Activated T-cell treated with anti-CD3 and anti-CD28 coated beads for 48 hours (primary cell): ENCODE results near the gene SMAD5.

Source experiments
- DNase-seq: peaks from one replicate; pipeline ENCODE4 v3.0.0-alpha.2; 2020; ENCODE audit warnings: low read depth

Gene SMAD5

DNA sequence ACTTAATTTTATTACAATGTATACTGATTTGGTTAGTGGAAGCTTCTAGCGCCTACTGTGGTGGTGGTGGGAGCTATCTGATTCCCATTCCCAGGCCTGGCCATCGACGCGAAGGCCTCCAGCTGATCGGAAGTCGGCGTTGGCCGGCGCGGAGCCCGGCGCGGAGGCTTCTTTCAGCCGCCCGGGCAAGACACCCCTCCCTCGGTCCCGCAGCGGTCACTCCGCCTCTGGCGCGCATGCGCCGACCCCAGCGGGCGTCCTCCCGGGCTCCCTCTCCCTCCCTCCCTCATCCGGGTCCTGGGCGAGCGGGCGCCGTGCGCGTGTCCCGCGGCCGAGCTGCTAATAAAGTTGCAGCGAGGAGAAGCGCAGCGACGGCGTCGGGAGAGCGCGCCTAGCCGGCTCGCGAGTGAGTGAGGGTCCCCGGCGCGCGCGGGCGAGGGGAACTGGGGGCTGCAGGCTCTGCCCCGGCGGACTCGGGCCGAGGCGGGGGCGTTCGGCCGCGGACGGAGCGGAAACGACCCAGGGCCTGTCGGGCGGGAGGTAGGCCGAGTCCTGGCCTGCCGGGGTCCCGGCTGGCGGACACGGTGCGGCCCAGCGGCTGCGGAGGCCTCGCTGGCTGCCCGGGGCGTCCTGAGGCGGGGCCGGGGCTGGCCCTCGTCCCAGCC lies at the start of gene SMAD5:
Gene SMAD5, plus strand, starts transcription at position 289 of the 665 bp plus-strand sequence. CDS start 20,916 bp downstream, outside the sequence.
- DNase-seq: peak; percentile 68

DNA sequence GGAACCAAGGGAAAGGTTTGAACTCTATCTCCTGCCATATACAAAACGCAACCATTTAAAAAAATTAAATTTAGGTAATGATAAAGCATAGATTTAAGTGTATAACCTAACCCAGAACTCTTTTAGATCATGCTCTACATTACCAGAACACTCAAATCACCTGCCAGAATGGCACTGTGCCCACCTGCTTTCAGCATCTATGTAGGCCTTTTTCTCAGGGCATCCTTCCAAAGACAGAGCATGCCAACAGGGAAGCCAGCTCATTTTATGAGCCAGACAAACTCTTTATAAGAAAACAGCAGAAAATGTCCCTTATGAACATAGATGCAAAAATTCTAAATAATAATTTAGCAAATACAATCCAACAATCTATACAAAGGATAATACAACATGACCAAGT lies 47.9 kb upstream of the SMAD5 start:
- no peak for DNase-seq

DNA sequence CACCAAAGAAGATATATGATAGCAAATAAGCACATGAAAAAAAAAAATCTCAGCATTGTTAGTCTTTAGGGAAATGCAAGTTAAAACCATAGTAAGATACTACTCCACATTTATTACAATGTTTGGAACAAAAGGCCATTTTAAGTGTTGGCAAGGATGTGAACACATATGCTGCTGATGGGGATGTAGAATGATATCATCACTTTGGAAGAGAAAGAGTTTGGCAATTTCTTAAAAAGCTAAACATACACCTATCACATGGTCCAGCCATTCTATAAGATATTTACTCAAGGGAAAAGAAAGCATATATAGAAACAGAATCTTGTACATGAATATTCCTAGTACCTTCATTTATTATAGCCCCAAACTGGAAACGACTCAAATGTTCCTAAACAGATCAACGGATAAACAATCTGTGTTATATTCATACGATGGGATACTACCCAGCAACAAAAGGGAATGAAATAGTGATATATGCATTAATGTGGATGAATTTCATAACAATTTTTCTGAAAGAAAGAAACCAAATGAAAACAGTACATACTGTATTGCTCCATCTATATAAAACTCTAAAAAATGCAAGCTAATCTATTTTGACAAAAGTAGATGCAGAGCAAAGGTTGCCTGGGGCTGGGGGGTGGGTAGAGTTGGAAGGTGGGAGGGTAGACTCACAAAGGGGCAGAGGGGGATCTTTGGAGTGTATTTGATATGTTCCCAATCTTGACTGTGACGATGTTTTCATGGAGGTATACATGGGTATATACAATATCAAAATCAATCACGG lies 45.7 kb upstream of the SMAD5 start:
- no peak for DNase-seq

DNA sequence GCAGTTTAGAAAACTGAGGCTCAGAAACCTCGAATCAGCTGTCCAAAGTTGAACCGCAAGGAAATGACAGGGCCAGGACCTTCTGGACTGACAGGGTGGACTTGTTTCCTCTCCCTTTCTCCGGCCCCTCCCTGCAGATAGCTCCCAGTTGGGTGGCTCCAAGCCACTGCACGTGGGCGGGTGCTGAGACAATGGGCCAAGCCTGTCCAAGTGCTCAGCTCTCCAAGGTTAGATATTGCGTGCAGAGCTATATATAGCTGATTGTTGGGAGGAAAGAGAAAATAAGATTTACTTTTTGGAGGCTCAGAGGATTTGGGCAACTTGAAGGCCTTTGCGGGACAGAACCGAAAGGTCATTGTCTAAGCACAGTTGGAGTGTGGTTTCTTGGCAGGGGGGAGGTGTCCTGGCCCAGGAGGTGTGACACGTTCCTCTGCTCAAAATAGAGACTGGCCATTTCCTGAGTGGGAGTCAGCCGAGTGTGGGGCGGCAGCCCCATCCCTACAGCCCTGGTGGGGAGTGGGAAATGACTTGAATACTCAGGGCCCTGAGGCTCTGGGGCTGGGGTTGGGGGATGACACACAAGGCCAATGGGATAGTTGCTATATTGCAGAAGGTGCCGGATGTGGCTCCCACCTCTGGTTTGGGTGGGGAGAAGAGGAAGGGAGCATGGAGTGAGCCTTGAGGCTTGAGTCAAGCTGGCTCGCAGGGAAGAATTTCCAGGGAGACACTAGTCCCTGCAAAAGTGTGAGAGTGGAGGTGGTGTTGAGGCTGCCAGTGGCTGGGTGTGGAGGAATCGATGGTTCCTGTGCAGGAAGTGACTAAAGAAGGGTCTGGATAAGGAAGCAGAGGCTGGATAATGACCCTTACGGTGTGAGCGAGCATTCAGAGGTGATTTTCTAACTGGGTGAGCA lies 44.4 kb upstream of the SMAD5 start:
- DNase-seq: no peak

DNA sequence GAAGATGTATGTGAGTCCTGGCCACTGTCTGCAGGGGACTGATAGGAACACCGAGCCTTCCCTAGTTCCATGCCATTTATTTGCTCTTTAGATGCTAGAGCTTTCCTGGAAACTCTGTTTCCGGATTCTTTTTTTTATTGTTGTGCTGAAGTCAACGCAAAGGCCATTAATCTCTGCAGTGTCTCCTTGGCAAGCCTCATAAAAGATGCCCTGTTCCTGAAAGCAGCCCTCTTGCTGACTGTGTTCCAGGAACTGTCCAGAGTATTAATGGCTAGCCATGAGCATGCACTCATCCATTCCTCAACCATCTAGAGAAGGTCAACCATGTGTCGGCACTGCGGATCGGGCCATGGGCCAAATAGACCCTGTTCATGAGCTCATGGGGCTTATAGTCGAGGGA lies 42.9 kb upstream of the SMAD5 start:
- DNase-seq: no peak

DNA sequence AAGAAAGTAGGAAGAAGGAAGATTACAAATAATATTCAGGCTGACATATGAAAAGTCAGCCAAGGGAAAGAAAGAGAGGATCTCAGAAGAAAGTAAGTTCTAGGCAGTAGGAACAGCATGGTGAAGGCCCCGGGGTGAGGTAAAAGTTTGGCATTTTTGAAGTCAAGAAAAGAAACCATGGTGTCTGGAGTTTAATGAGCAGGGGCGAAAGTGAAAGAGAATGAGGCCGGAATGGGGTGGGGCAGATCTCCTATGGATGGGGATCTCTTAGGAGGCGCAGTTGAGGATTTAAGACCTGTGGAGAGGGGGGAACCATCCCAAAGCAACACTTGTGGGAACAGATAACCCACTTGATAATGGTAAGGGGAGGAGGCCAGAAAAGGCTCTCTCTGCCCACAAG lies 42.3 kb upstream of the SMAD5 start:
- DNase-seq: no peak

DNA sequence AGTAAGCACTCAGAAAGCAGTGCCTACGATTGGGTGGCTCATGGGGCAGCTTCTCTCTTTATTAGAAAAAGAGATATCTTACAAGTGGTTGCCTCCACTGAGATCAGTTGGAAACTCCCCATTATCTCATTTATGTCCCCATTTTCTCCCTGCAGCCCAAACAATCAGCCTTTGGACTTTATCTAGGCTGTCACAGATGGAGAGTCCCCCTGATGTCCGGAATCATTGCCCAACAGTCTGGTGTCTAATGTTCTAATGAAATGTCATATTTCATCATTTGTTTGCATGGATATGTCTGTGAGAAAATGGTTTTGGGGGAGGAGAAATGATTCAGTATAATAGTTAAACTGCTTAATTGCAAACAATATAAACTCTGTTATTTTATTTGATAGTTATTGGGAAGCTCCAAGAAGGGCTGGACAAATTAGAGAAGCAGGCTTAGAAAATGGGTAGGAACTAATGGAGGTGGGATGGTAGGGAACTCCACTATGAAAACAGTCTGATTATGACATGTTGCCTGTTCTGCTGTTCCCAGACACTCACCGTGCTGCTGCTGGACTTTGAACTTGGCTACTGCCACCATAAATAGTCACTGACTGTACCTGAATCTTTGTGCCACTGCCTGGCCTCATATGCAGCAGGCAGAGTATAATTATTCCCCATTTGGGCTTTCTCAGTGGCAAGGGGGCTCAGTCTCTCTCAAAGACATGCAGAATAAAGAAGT lies 38.3 kb upstream of the SMAD5 start:
- no peak for DNase-seq

DNA sequence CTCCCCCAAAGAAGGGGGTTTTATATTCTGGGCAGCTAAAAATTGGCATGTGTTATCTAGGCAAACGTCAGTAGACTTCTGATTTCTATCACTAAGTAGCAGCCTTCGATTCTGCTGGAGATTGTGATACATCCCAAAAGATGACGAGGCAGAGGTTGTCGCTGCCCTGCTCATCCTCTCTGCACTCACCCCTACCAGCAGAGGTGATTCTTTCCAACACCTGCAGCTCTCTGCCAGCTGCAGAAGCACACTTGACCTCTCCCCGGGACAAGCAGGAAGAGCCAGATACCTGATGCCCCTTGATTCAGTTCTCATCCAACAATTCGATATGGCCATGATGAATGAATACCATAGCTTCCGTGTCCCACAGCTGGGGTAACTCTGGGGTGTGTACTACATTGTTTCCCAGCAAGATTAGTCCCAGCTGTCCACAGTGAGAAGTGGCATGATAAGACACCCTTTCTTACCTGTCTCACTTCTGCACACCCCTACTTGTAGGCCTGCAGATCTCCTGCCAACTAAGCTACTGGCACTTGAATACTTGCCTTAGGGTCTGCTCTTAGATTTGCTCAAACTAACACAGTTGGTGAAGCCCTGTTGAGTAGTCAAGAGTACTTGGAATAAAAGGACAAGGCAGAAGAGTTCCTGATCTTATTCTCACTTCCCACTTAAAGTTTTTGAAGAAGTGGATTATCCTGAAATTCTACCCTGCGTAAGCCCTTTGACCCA lies 37.6 kb upstream of the SMAD5 start:
- DNase-seq: no peak

DNA sequence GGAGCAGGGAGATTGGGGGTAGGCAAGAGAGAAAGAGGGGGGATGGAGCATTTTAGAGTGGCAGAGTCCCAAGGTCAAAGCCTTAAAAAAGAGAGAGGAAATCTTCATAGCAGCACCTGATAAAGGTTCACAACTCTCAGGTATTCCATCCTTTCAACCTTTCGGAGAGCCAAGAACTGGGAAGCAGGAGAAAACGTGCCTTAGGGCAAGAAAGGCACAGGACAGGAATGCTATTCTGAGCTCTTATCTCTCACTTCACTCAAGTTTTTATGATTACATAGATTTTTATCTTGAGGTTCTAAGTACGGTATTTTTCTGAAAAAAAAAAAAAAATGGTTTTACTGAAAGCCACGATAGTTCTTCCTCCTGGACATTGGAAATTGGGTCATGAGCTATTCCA lies 34.5 kb upstream of the SMAD5 start:
- no peak for DNase-seq

DNA sequence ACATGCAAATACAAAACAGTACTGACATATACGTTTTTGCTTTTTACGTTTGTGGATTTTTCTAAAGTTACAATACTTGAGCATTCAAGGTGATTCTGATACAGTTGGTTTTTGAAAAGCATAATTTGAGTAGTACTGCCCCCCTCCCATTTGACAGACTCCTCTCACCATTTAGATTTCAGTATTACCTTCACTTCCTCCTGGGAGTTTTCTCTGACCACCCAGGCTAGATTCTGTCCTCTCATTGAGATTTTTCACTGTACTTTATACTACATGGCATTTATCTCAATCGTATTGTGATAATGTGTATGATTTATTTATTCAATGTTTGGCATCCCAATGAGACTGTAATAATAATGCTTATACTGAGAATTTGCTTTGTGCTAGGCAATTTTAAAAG lies 32.8 kb upstream of the SMAD5 start:
- DNase-seq: no peak

DNA sequence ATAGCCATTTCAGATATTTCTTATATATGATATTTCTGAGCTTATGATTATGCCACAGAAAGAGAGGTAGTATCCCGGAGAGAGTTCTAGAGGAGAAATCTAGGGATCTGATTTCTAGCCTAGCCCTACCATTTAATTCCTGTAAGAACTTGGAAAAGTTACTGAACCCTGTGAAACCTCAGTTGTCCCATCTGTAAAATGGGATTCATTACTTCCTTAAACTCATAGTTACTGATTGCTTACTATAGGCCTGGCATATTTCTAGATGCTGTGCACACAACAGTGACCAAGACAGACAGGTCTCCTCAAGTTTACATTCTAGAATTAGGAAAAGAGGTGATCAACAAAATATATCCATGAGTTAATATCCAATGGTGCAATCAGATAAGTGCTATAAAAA lies 30.8 kb upstream of the SMAD5 start:
- no peak for DNase-seq

DNA sequence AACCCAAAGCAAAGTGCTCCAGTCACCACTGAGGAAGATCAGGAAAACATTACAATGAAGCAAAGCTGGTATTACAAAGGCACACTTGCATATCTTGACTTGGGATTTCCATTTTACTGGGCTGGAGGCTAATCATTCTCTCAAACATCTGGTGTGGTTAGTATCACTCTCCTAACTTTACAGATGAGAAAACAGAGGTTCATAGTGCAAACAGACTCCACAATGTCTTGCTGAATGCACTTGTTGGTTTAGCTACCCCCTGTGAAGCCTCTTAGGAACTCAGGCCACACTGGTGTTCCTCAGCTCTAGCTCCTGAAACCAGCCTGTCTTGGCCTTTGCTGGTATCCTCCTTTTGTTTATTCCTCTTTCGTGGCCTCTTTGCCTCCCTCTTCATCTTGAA lies 29.5 kb upstream of the SMAD5 start:
- DNase-seq: no peak

DNA sequence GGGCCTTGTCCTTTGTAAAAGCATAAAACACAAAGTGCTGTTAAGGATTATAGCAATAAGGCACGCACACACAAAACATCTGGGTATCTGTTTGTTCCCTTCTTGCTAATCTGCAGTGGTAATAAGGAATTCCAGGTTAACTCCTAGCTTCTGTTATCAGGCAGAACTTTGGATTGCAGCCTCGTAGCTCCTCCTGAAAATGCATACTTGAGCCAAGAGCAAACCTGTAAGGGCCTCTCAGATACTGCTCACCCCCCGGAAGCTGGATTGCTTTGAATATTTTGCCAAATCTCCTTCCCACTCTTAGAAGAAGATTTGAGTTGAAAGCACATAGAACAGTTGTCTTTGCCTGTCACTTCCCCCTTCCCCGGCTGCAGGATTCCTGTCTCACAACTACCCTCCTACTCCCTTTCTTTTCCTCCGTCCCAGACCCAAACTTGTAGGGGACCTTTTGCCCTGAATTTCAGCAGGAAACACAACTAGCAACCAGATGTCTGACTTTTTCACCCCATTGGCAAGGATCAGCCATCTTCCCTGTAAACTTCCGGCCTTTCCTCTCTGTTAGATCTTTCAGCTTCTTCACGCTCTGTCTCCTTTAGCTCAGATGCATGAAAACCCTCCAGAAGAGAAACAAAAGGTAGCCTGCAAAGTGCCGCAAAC lies 28.2 kb upstream of the SMAD5 start:
- DNase-seq: no peak

DNA sequence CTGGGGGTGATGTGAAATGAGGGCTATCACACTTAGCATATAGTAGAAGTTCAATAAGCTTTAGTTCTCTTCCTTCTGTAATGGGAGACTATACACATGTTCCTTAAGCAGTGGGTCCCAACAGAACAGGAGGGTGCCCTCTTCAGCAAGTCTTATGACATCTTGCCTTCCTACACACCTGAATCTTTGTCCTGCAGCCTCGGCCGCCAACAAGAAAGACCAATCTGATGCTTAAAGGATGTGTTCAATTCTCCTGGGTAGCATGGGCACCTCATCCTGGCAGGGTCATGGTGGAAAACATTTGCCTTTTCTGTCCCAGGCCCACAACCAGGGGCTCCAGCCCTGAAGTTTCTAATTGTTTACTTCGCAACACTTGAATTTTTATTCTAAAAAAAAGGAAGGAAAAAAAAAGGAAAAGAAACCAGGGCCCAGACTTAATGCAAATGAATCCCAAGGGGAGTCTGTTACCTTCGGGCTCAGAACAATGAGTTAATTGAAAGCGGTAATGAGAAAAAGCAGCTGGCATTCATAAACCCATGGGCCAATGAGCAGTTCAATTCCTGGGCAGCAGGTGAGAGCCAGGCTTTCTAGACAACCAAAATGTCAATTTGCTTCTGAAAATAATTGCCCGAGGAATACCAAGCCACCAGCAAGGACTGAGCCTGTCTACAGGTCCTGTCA lies 26.2 kb upstream of the SMAD5 start:
- no peak for DNase-seq

DNA sequence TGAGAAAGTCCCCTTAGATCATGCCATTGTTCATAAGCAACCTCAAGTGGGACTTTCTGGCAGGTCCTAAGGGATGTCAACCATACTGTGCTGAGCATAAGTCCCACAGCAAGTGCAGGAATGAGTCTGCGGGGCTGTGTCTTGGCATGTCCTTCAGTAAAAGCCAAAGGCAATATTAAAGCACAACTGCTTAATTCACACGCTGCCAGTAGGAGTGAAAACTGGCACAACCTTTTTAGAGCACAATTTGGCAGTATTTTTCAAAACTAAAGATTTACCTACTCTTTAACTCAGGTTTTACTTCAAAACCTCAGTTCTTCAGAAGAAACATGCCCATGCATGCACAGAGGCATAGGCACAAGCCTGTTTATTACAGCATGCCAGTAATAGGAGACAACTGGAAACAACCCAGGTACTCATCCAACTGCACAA lies 24.4 kb upstream of the SMAD5 start:
- no peak for DNase-seq

DNA sequence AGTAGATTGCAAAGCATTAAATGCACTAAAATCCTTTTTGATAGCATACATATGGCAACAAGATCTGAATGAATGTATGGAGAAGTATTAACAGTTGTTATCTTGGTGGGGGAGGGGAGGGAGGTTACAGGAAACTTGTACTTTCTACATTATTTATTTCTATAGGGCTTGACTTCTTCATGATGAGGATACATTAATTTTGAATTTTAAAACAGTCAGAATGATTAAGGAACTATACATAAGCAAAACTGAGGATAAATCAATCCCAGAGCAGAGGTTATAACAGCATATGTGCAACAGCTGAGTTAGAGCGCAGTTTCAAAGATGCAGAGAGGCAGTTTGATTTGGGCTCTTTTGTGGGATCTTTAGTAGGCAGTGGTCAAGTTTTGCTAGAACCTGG lies 23.9 kb upstream of the SMAD5 start:
- DNase-seq: no peak

DNA sequence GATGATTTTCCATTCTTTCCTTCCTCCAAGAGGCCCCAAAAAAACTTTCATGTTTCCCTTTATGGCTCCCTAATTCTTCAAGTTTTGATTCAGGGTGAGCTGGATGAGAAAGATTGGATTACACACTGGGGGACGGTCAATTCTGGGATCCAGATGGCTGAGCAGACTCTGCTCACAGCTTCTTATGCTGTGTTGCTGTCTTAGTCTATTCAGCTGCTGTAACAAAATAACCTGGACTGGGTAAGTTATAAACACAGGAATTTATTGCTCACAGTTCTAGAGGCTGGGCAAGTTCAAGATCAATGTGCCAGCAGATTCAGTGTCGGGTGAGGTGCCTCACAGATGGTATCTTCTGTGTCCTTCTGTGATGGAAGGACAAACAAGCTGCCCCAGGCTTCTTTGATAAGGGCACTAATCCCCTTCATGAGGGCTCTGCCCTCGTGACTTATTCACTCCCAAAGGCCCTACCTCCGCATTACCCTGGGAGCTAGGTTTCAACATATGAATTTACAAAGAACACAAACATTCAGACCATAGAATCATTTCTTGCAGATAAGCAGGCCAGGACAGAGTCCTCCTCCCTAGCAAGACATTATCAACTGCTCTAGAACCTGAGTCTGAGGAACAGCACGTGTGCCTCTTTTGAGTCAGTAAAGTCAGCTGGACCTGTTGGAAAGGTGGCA lies 23.1 kb upstream of the SMAD5 start:
- DNase-seq: no peak

DNA sequence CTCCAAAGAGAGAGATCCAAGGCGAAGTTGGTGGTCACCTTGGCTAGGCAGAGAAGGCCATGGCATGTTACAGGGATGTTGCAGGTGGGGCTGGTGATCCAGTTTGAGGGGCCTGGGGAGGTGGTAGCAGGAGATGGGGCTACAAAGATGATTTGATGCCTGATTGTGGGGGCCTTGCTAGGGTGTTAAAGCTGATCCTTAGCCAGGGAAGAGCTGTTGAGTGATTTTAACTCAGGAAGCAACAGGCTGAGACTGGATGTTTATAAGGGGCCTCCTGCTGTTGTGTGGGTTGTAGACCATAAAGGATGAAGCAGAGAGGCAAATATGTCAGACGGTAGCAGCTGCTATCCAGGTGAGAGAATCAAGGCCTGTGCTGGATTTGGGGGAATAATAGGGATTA lies 19.0 kb upstream of the SMAD5 start:
- no peak for DNase-seq

DNA sequence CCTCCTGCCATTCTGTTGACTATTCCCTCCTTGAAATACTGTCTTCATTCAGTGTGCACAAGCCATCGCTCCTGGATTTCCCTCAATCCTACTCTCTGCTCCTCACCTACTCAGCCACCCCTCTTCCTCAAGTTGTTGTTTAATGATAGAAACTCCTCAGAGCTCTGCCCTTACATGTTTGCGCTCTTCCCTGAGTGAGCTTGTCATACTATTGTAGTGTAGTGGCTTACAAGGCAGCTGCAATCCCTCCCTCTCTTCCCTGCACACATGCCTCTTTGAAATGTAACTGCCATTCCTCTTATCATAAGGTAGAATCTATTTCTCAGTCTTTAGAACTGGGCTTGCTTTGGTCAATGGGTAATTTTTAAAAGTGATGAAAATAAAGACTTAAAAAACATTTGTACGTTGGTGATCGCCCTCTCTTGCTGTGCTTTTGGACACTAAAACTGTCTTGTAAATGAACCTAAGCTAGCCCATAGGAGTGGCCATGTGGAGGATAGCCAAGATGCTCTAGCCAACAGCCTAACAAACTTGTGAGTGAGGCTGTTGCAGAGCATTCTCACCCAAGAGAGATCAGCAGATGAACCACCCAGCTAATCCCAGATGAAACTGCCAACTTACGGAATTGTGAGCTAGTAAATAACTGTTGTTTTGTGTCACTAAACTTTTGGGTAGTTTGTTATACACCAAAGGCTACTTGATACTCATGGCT lies 18.1 kb upstream of the SMAD5 start:
- DNase-seq: no peak
